ENCODE results near the gene CDK2AP2. TPM values are rescaled to one million over a fixed set of nuclear protein-coding genes. Genes with fewer than 3 reads are reported as not detected.

Gene CDK2AP2
- polyA plus RNA-seq, 3 donors, result 47.8 to 80.2 (median 78.5) TPM

- peak; percentile 98 to 99 (median 99) for DNase-seq
- intact Hi-C loops (cut with micrococcal nuclease), result loop anchor here (1.0 to 10.0 kb wide), 8 partner anchors 22 to 231 kb away; partner anchors contain the start of genes AIP (in 1 of the 2), POLD4 (in 1 of the 2), PPP1CA (in 1 of the 2) and RPS6KB2 (in 1 of the 2)
- Histone ChIP-seq H3K9ac (ENCODE audit: insufficient read depth, low read length, poor library complexity, severe bottlenecking) (peak overlapping the region; percentile 71), H3K27ac (ENCODE audit: low read depth in 1 of 2, low read length in 2 of 2) (peak overlapping the region; percentile 93 to 100), H3K4me3 (replicated peaks in 1 of 3; ENCODE audit: low read depth in 2 of 3, low read length in 3 of 3) (peak overlapping the region; percentile 41 to 98 (median 44)), H3K4me1 (ENCODE audit: control insufficient read depth in 1 of 2, insufficient read depth in 2 of 2, low read length in 2 of 2) (peaks cover 58 to 69% of the 10 kb centered on the region in 2 donors), H2AFZ (ENCODE audit: insufficient read depth, low read depth, low read length, poor library complexity, severe bottlenecking) (peak overlapping the region; percentile 37), H3K9me3 (replicated peaks in 1 of 2; ENCODE audit: control insufficient read depth in 1 of 2, insufficient read depth in 1 of 2, low read length in 2 of 2) (no peaks in the 10 kb centered on the region), H3K27me3 (ENCODE audit: control insufficient read depth in 2 of 2, insufficient read depth in 2 of 2, low read length in 2 of 2) (peaks cover 0 to 4% of the 10 kb centered on the region in 2 donors), H3K79me2 (ENCODE audit: insufficient read depth, low read length) (peaks cover 44% of the 10 kb centered on the region), H3K4me2 (replicated peaks; ENCODE audit: extremely low read depth, low read length, poor library complexity, severe bottlenecking) (peak overlapping the region; percentile 99), H3K36me3 (replicated peaks in 1 of 2; ENCODE audit: control insufficient read depth in 1 of 2, insufficient read depth in 2 of 2, low read length in 2 of 2) (peaks cover 18 to 19% of the 10 kb centered on the region in 2 donors), H4K20me1 (ENCODE audit: insufficient read depth, low read length) (peaks cover 54% of the 10 kb centered on the region)
- H3K36me3 Mint-ChIP-seq, result peaks cover 28 to 41% of the 10 kb centered on the region in 2 donors
- H3K27ac Mint-ChIP-seq, result peak overlapping the region; percentile 94 to 98 (median 98)
- peaks cover 0 to 1% (median 0%) of the 10 kb centered on the region in 7 donors for H3K9me3 Mint-ChIP-seq
- 12% methylated on average over 14 of the region's 17 CpGs for WGBS (ENCODE audit: insufficient coverage)
- peak; percentile 93 for TF ChIP-seq CTCF (IDR thresholded peaks at IDR 0.05)
- H3K4me1 Mint-ChIP-seq, result peaks cover 44% of the 10 kb centered on the region
- peak overlapping the region; percentile 88 to 94 for H3K4me3 Mint-ChIP-seq
- H3K27me3 Mint-ChIP-seq (ENCODE audit: low read depth in 3 of 3), result peaks cover 2 to 12% (median 3%) of the 10 kb centered on the region in 3 donors
These were observed 2.2 kb downstream of the CDK2AP2 start for GRCh38 chr11:67505605-67506396.

GRCh38 chr11:67504950-67505581, 2.9 kb downstream of the CDK2AP2 start, which contains the start of gene PITPNM1:
TSS of gene PITPNM1 (minus strand) at chr11:67505363. CDS start at chr11:67504180, 1,183 bp downstream.
- H3K27me3 ChIP-seq (ENCODE audit: control insufficient read depth in 2 of 2, insufficient read depth in 2 of 2, low read length in 2 of 2), result no peaks in the 10 kb centered on the region
- Mint-ChIP-seq H3K36me3 (peaks cover 33 to 48% of the 10 kb centered on the region in 2 donors), H3K4me3 (peak within 1 kb of the TSS; percentile 92 to 94), H3K4me1 (peaks cover 48% of the 10 kb centered on the region), H3K27me3 (ENCODE audit: low read depth in 3 of 3) (peaks cover 0 to 12% (median 0%) of the 10 kb centered on the region in 3 donors), H3K9me3 (peaks cover 0 to 1% (median 0%) of the 10 kb centered on the region in 7 donors), H3K27ac (peak within 1 kb of the TSS; percentile 94 to 98 (median 98))
- peak within 1 kb of the TSS; percentile 99 for H3K4me2 ChIP-seq (replicated peaks; ENCODE audit: extremely low read depth, low read length, poor library complexity, severe bottlenecking)
- peaks cover 50% of the 10 kb centered on the region for H3K79me2 ChIP-seq (ENCODE audit: insufficient read depth, low read length)
- no peak for TF ChIP-seq CTCF (IDR thresholded peaks at IDR 0.05)
- intact Hi-C loops (cut with micrococcal nuclease), result loop anchor here (2.0 to 10.0 kb wide), 5 partner anchors 38 to 230 kb away; partner anchors contain the start of genes POLD4 (in 1 of the 2), RPS6KB2 (in 1 of the 2) and TMEM134 (in 1 of the 2)
- no peaks in the 10 kb centered on the region for H3K9me3 ChIP-seq (replicated peaks in 1 of 2; ENCODE audit: control insufficient read depth in 1 of 2, insufficient read depth in 1 of 2, low read length in 2 of 2)
- peak; percentile 63 to 71 (median 66) for DNase-seq
- peak within 1 kb of the TSS; percentile 37 for H2AFZ ChIP-seq (ENCODE audit: insufficient read depth, low read depth, low read length, poor library complexity, severe bottlenecking)
- peaks cover 61% of the 10 kb centered on the region for H4K20me1 ChIP-seq (ENCODE audit: insufficient read depth, low read length)
- H3K27ac ChIP-seq (ENCODE audit: low read depth in 1 of 2, low read length in 2 of 2), result peak within 1 kb of the TSS; percentile 93 to 100
- H3K36me3 ChIP-seq (replicated peaks in 1 of 2; ENCODE audit: control insufficient read depth in 1 of 2, insufficient read depth in 2 of 2, low read length in 2 of 2), result peaks cover 24 to 25% of the 10 kb centered on the region in 2 donors
- peak within 1 kb of the TSS; percentile 71 for H3K9ac ChIP-seq (ENCODE audit: insufficient read depth, low read length, poor library complexity, severe bottlenecking)
- peaks cover 63 to 76% of the 10 kb centered on the region in 2 donors for H3K4me1 ChIP-seq (ENCODE audit: control insufficient read depth in 1 of 2, insufficient read depth in 2 of 2, low read length in 2 of 2)
- 0% methylated on average over 51 of the region's 58 CpGs for WGBS (ENCODE audit: insufficient coverage)
- H3K4me3 ChIP-seq (replicated peaks in 1 of 3; ENCODE audit: low read depth in 2 of 3, low read length in 3 of 3), result peak within 1 kb of the TSS; percentile 74 to 99 (median 98)

Measured in CD14-positive monocyte (primary cell).